ENCODE data around the gene ERBB2. TPM values are rescaled to one million over a fixed set of nuclear protein-coding genes. Genes with fewer than 3 reads are reported as not detected.
A peak's percentile ranks its signal among the peaks of the same experiment; 100 is the strongest.
"Not testable (repeated sequence)": the region's sequence is repeated elsewhere in the genome, so short reads cannot be mapped to it uniquely, and the experiment has no call there.

ERBB2 gene
- total RNA-seq, 2 donors from 2014 or later, result 72.7 to 78.5 TPM

- intact Hi-C loops (cut with DNase I), result no loop called here
- DNase-seq, result no peak
- ATAC-seq, result no peak
Measured at GRCh38 chr17:39737206-39737759, 37.4 kb downstream of the ERBB2 start.

GRCh38 chr17:39737760-39738567 is 38.1 kb downstream of the ERBB2 start, which contains the start of gene GRB7:
Gene GRB7, plus strand, starts transcription at chr17:39737938. Its CDS starts 4,364 bp downstream, at chr17:39742302.
- ATAC-seq (peak; percentile 42 to 66), DNase-seq (peak; percentile 41)

GRCh38 chr17:39738568-39738901 is 38.7 kb downstream of the ERBB2 start:
- DNase-seq (no peak), ATAC-seq (peak; percentile 18 to 44)
- intact Hi-C loops (cut with DNase I), result no loop called here

More at GRCh38 chr17:39737760-39738567, 38.1 kb downstream of the ERBB2 start, which contains the start of gene GRB7:
- intact Hi-C loops (cut with DNase I), result no loop called here

- ATAC-seq (peak; percentile 23 to 44), DNase-seq (no peak)
- intact Hi-C loops (cut with DNase I), result no loop called here
Measured at GRCh38 chr17:39738983-39739884, 39.4 kb downstream of the ERBB2 start.

- DNase-seq, result no peak
- peak in 1 of 2 donors; percentile 1 for ATAC-seq
- intact Hi-C loops (cut with DNase I), result no loop called here
Measured at GRCh38 chr17:39739885-39740356, 40.1 kb downstream of the ERBB2 start.

- peak; percentile 20 to 58 for ATAC-seq
- intact Hi-C loops (cut with DNase I), result no loop called here
- no peak for DNase-seq
Measured at GRCh38 chr17:39740357-39741111, 40.7 kb downstream of the ERBB2 start.

- intact Hi-C loops (cut with DNase I), result no loop called here
- ATAC-seq (no peak), DNase-seq (no peak)
Measured at GRCh38 chr17:39742126-39742855, 42.4 kb downstream of the ERBB2 start.

- no peak for DNase-seq
- ATAC-seq, result no peak
- intact Hi-C loops (cut with DNase I), result no loop called here
Measured at GRCh38 chr17:39742856-39743436, 43.1 kb downstream of the ERBB2 start.

- DNase-seq (no peak), ATAC-seq (no peak)
- intact Hi-C loops (cut with DNase I), result no loop called here
Measured at GRCh38 chr17:39744075-39744835, 44.4 kb downstream of the ERBB2 start.

GRCh38 chr17:39744836-39745215 is 45.0 kb downstream of the ERBB2 start:
- intact Hi-C loops (cut with DNase I), result no loop called here
- DNase-seq, result no peak
- ATAC-seq, result no peak

- ATAC-seq, result no peak
- intact Hi-C loops (cut with DNase I), result no loop called here
- no peak for DNase-seq
Measured at GRCh38 chr17:39745335-39746144, 45.7 kb downstream of the ERBB2 start.

GRCh38 chr17:39746145-39746461 is 46.2 kb downstream of the ERBB2 start:
- no peak for ATAC-seq
- intact Hi-C loops (cut with DNase I), result no loop called here
- DNase-seq, result no peak

- intact Hi-C loops (cut with DNase I), result no loop called here
- no peak for DNase-seq
Measured at GRCh38 chr17:39747745-39748144, 47.9 kb downstream of the ERBB2 start.

GRCh38 chr17:39748444-39749034 is 48.7 kb downstream of the ERBB2 start:
- intact Hi-C loops (cut with DNase I); ATAC-seq; DNase-seq: not testable (repeated sequence)

More at GRCh38 chr17:39747745-39748144, 47.9 kb downstream of the ERBB2 start:
- no peak for ATAC-seq

- ATAC-seq, result no peak
- DNase-seq, result no peak
- intact Hi-C loops (cut with DNase I), result loop anchor here in 1 of 2 donors (5.0 kb wide), 1 partner anchor 128 kb away; no protein-coding TSS in a partner anchor
Measured at GRCh38 chr17:39750131-39751015, 50.5 kb downstream of the ERBB2 start.
